ENCODE data around the gene CHST11.

- no peak for TF ChIP-seq CTCF (IDR thresholded peaks at IDR 0.05; ENCODE audit: borderline replicate concordance, extremely low read depth, low read length, poor library complexity, severe bottlenecking)
- no peak for TF ChIP-seq EZH2 (IDR thresholded peaks at IDR 0.05; ENCODE audit: borderline replicate concordance, low read depth, low read length, severe bottlenecking)
Observed at GRCh38 chr12:104716172-104716571, 259.4 kb downstream of the CHST11 start.

Data from DND-41 (cell line).